PC-9 (cell line): ENCODE results near the gene PARP16. TPM values are rescaled to one million over a fixed set of nuclear protein-coding genes. Genes with fewer than 3 reads are reported as not detected.
A peak's percentile ranks its signal among the peaks of the same experiment; 100 is the strongest.

Source experiments
- BruUV-seq: library from RNA; stranded (reverse); fragments of 400-500 nt; replicated peaks from 2 replicates; lab custom pipeline; 2021; lab: Mats Ljungman, UMichigan
- CTCF ChIA-PET: fragments of 300-600 bp; sonication (Branson Sonifier 250); formaldehyde crosslinking; loops from one replicate; lab custom pipeline; 2022; ENCODE audit warnings: antibody characterized with exemption; lab: Charles Lee
- POLR2A ChIA-PET: fragments of 300-600 bp; sonication (Branson Sonifier 250); formaldehyde crosslinking; loops from one replicate; lab custom pipeline; 2022; ENCODE audit warnings: antibody characterized with exemption; ENCODE audit not compliant: unreplicated experiment; lab: Charles Lee
- DNase-seq, 2 experiments: peaks; one replicate each; pipeline versions ENCODE4 v3.0.0 to v3.0.0-alpha.2; 2015 to 2022; ENCODE audit warnings: mixed read lengths in 1 of 2
- H2AFZ ChIP-seq: fragments of 200-600 bp; sonication (generic); 2 replicates; pipeline ENCODE4 v1.8.1; 2017; ENCODE audit warnings: antibody characterized with exemption
- H3F3A ChIP-seq: fragments of 200-600 bp; sonication (generic); 2 replicates; pipeline ENCODE4 v1.8.1; 2017; ENCODE audit warnings: antibody characterized with exemption, mild to moderate bottlenecking, low read depth; ENCODE audit not compliant: insufficient read depth
- H3K27ac ChIP-seq: fragments of 200-600 bp; sonication (generic); 2 replicates; pipeline ENCODE4 v1.6.1; 2016; ENCODE audit warnings: mixed run types
- H3K27me3 ChIP-seq: fragments of 200-600 bp; sonication (generic); 2 replicates; pipeline ENCODE4 v1.6.1; 2016; ENCODE audit warnings: low read depth, mixed run types; ENCODE audit not compliant: insufficient read depth
- H3K36me3 ChIP-seq: fragments of 200-600 bp; sonication (generic); 2 replicates; pipeline ENCODE4 v1.6.1; 2016; ENCODE audit warnings: low read depth, mixed run types
- H3K4me1 ChIP-seq: fragments of 200-600 bp; sonication (generic); replicated peaks from 2 replicates; pipeline ENCODE4 v1.6.1; 2016; ENCODE audit warnings: mixed run types; ENCODE audit not compliant: insufficient read depth
- H3K4me2 ChIP-seq: fragments of 200-600 bp; sonication (generic); 2 replicates; pipeline ENCODE4 v1.6.1; 2017; ENCODE audit warnings: mixed run types
- H3K4me3 ChIP-seq: fragments of 200-600 bp; sonication (generic); 2 replicates; pipeline ENCODE4 v1.6.1; 2016; ENCODE audit warnings: mixed run types
- H3K79me2 ChIP-seq: fragments of 200-600 bp; sonication (generic); 2 replicates; pipeline ENCODE4 v1.6.1; 2017; ENCODE audit warnings: low read depth, mixed run types
- H3K9me2 ChIP-seq: fragments of 200-600 bp; sonication (generic); 2 replicates; pipeline ENCODE4 v1.8.1; 2017; ENCODE audit warnings: mild to moderate bottlenecking; ENCODE audit not compliant: insufficient read depth
- H3K9me3 ChIP-seq: fragments of 200-600 bp; sonication (generic); 2 replicates; pipeline ENCODE4 v1.8.1; 2016; ENCODE audit warnings: low read depth; ENCODE audit not compliant: insufficient read depth
- H4K20me1 ChIP-seq: fragments of 200-600 bp; sonication (generic); 2 replicates; pipeline ENCODE4 v1.8.1; 2017; ENCODE audit not compliant: insufficient read depth
- CTCF ChIP-seq: fragments of 200-600 bp; sonication (generic); conservative IDR thresholded peaks from 2 replicates; pipeline ENCODE4 v1.6.1; 2017; ENCODE audit warnings: mixed run types, antibody characterized with exemption, mild to moderate bottlenecking, moderate library complexity
- EZH2 ChIP-seq: fragments of 200-600 bp; sonication (generic); IDR thresholded peaks from 2 replicates; pipeline ENCODE4 v1.8.0; 2017; ENCODE audit warnings: antibody characterized with exemption, low read depth
- intact Hi-C: fragments of 100-400 bp; cut with micrococcal nuclease; formaldehyde crosslinking; loops from one replicate; pipeline ENCODE4 v1.10.0; 2022; ENCODE audit not compliant: unreplicated experiment
- total RNA-seq: library from RNA; stranded (reverse); gene quantifications from 2 replicates; pipeline ENCODE4 v1.2.3, GENCODE V29; 2021

The PARP16 gene
- total RNA-seq, 1 experiment from 2014 or later = 12.3 TPM

- Histone ChIP-seq H3K4me1 (peaks cover 14% of the 10 kb centered on the region), H4K20me1 (no peaks in the 10 kb centered on the region), H3K36me3 (no peaks in the 10 kb centered on the region), H3F3A (peaks cover 8% of the 10 kb centered on the region; the same call in 1 of the 2 replicates), H3K4me2 (peak overlapping the region; percentile 81), H2AFZ (peak overlapping the region; percentile 97), H3K79me2 (no peaks in the 10 kb centered on the region), H3K27me3 (no peaks in the 10 kb centered on the region), H3K4me3 (peak overlapping the region; percentile 74), H3K27ac (no peak overlapping the region), H3K9me3 (no peaks in the 10 kb centered on the region), H3K9me2 (no peaks in the 10 kb centered on the region)
- ChIA-PET POLR2A (interaction anchor here (0.7 kb wide), 1 partner anchor 91 kb away, joined by 4 read pairs; no protein-coding TSS in a partner anchor), CTCF (no interaction called here)
- TF ChIP-seq EZH2 (no peak), CTCF (no peak)
- no peak for DNase-seq
- intact Hi-C loops = no loop called here
- BruUV-seq = TSS peak; percentile 39
These were observed 1.2 kb downstream of the PARP16 start for GRCh38 chr15:65285291-65286068.

GRCh38 chr15:65278480-65278879 lies 8.2 kb downstream of the PARP16 start:
- H3K9me3 ChIP-seq = no peaks in the 10 kb centered on the region
- BruUV-seq = no TSS peak
- H3K9me2 ChIP-seq = no peaks in the 10 kb centered on the region
- no peaks in the 10 kb centered on the region for H3K36me3 ChIP-seq
- no peak overlapping the region for H2AFZ ChIP-seq
- no peak overlapping the region for H3K27ac ChIP-seq
- H4K20me1 ChIP-seq = no peaks in the 10 kb centered on the region
- no peak for TF ChIP-seq CTCF
- TF ChIP-seq EZH2 = no peak
- no peaks in the 10 kb centered on the region for H3K27me3 ChIP-seq
- H3K4me3 ChIP-seq = no peak overlapping the region
- no peaks in the 10 kb centered on the region for H3F3A ChIP-seq
- ChIA-PET POLR2A (no interaction called here), CTCF (no interaction called here)
- intact Hi-C loops = no loop called here
- H3K4me1 ChIP-seq = no peaks in the 10 kb centered on the region
- DNase-seq = no peak
- no peak overlapping the region for H3K4me2 ChIP-seq
- no peaks in the 10 kb centered on the region for H3K79me2 ChIP-seq

- CTCF ChIA-PET = no interaction called here
- DNase-seq = no peak
- intact Hi-C loops = no loop called here
- H3K4me1 ChIP-seq = no peaks in the 10 kb centered on the region
- H2AFZ ChIP-seq = no peak overlapping the region
- POLR2A ChIA-PET = no interaction called here
- no peaks in the 10 kb centered on the region for H3K9me2 ChIP-seq
- H3F3A ChIP-seq = no peaks in the 10 kb centered on the region
- no peak for TF ChIP-seq CTCF
- no peak for TF ChIP-seq EZH2
- no peaks in the 10 kb centered on the region for H4K20me1 ChIP-seq
- no peaks in the 10 kb centered on the region for H3K79me2 ChIP-seq
- no peaks in the 10 kb centered on the region for H3K9me3 ChIP-seq
- no TSS peak for BruUV-seq
- no peak overlapping the region for H3K4me3 ChIP-seq
- no peaks in the 10 kb centered on the region for H3K36me3 ChIP-seq
- no peak overlapping the region for H3K4me2 ChIP-seq
- H3K27me3 ChIP-seq = no peaks in the 10 kb centered on the region
- H3K27ac ChIP-seq = no peak overlapping the region
These were observed 9.7 kb downstream of the PARP16 start for GRCh38 chr15:65277015-65277414.
